GM12878 (cell line): ENCODE measurements around the gene CLSTN2.

ENCODE experiments used
- BCL11A ChIP-seq: IDR thresholded peaks from 2 replicates; pipeline ENCODE4 v1.6.1; 2011; ENCODE audit warnings: low read depth, low read length
- CTCF ChIP-seq, 3 experiments: IDR thresholded peaks in 2 of 3; conservative IDR thresholded peaks in 1 of 3; 2 replicates each; pipeline ENCODE4 v1.5.1; 2011; ENCODE audit warnings: low read depth in 3 of 3, low read length in 3 of 3, mild to moderate bottlenecking in 3 of 3, control low read depth in 2 of 3, moderate library complexity in 2 of 3, inconsistent platforms in 1 of 3, mixed read lengths in 1 of 3; ENCODE audit not compliant: control insufficient read depth in 2 of 3, insufficient read depth in 1 of 3; ENCODE audit errors: extremely low read depth in 1 of 3
- EZH2 ChIP-seq: IDR thresholded peaks from 2 replicates; pipeline ENCODE4 v1.6.1; 2012; ENCODE audit warnings: low read depth, mild to moderate bottlenecking, control low read depth, inconsistent platforms, low read length, borderline replicate concordance; ENCODE audit not compliant: control insufficient read depth
- HDAC2 ChIP-seq: fragments of 200-600 bp; sonication (generic); IDR thresholded peaks from 2 replicates; pipeline ENCODE4 v1.6.1; 2017
- NFYA ChIP-seq: IDR thresholded peaks from 2 replicates; pipeline ENCODE4 v1.6.1; 2011; ENCODE audit warnings: low read depth, mild to moderate bottlenecking, low read length, improper control_type of control experiment, borderline replicate concordance
- POLR2A ChIP-seq: IDR thresholded peaks from 2 replicates; pipeline ENCODE4 v1.6.1; 2011; ENCODE audit warnings: low read depth, mild to moderate bottlenecking, low read length
- SUPT20H ChIP-seq: IDR thresholded peaks from 2 replicates; pipeline ENCODE4 v1.6.1; 2011; ENCODE audit warnings: low read depth, mild to moderate bottlenecking, low read length, moderate library complexity, borderline replicate concordance; ENCODE audit not compliant: control insufficient read depth
- ZBTB33 ChIP-seq: fragments of 450-650 bp; IDR thresholded peaks from 2 replicates; pipeline ENCODE4 v1.6.1; 2017; ENCODE audit warnings: mild to moderate bottlenecking
- ZBTB4 ChIP-seq: fragments of 450-650 bp; formaldehyde crosslinking; IDR thresholded peaks from 2 replicates; pipeline ENCODE4 v1.4.0; 2022; ENCODE audit warnings: mild to moderate bottlenecking, moderate library complexity

- TF ChIP-seq CTCF (IDR thresholded peaks at IDR 0.05 in 2 of 3, conservative IDR thresholded peaks at IDR 0.05 in 1 of 3; ENCODE audit: control insufficient read depth in 2 of 3, extremely low read depth in 1 of 3, insufficient read depth in 1 of 3, low read depth in 3 of 3, low read length in 3 of 3) (no peak), SUPT20H (no peak), POLR2A (no peak), EZH2 (no peak), ZBTB33 (no peak), HDAC2 (no peak), NFYA (no peak), BCL11A (no peak), ZBTB4 (no peak)
These were observed 532.2 kb downstream of the CLSTN2 start for GRCh38 chr3:140467104-140467577.
